ENCODE measurements around the gene CEACAM3. TPM values are rescaled to one million over a fixed set of nuclear protein-coding genes. Genes with fewer than 3 reads are reported as not detected.

CEACAM3 gene
- total and polyA plus RNA-seq, 2 donors from 2014 or later: 0.69 TPM; not detected in 1

GRCh38 chr19:41850381-41850780 lies 54.0 kb downstream of the CEACAM3 start:
- no peak overlapping the region for H3K27ac ChIP-seq (ENCODE audit: low read depth in 2 of 2, low read length in 2 of 2)
- H3K9me3 ChIP-seq (ENCODE audit: control insufficient read depth in 2 of 3, insufficient read depth in 1 of 3, low read length in 3 of 3): no peaks in the 10 kb centered on the region
- no peak overlapping the region for H3K9ac ChIP-seq (ENCODE audit: low read length in 3 of 3)
- FAIRE-seq (no peak), DNase-seq (peak in 1 of 5 donors; percentile 51)
- no peaks in the 10 kb centered on the region for H3K27me3 ChIP-seq (ENCODE audit: control insufficient read depth, insufficient read depth, low read length)
- no peak overlapping the region for H3K4me3 ChIP-seq (ENCODE audit: low read length in 3 of 3)
- TF ChIP-seq, protein P1, sequence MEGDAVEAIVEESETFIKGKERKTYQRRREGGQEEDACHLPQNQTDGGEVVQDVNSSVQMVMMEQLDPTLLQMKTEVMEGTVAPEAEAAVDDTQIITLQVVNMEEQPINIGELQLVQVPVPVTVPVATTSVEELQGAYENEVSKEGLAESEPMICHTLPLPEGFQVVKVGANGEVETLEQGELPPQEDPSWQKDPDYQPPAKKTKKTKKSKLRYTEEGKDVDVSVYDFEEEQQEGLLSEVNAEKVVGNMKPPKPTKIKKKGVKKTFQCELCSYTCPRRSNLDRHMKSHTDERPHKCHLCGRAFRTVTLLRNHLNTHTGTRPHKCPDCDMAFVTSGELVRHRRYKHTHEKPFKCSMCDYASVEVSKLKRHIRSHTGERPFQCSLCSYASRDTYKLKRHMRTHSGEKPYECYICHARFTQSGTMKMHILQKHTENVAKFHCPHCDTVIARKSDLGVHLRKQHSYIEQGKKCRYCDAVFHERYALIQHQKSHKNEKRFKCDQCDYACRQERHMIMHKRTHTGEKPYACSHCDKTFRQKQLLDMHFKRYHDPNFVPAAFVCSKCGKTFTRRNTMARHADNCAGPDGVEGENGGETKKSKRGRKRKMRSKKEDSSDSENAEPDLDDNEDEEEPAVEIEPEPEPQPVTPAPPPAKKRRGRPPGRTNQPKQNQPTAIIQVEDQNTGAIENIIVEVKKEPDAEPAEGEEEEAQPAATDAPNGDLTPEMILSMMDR (IDR thresholded peaks at IDR 0.05; ENCODE audit: borderline replicate concordance, extremely low read depth, insufficient read depth): no peak
- no peaks in the 10 kb centered on the region for H3K4me1 ChIP-seq (ENCODE audit: control insufficient read depth in 2 of 3, insufficient read depth in 2 of 3, low read depth in 1 of 3, low read length in 3 of 3)
- H3K36me3 ChIP-seq (ENCODE audit: control insufficient read depth in 2 of 3, insufficient read depth in 3 of 3, low read length in 3 of 3): no peaks in the 10 kb centered on the region
- intact Hi-C loops (cut with DNase I): no loop called here

DNA sequence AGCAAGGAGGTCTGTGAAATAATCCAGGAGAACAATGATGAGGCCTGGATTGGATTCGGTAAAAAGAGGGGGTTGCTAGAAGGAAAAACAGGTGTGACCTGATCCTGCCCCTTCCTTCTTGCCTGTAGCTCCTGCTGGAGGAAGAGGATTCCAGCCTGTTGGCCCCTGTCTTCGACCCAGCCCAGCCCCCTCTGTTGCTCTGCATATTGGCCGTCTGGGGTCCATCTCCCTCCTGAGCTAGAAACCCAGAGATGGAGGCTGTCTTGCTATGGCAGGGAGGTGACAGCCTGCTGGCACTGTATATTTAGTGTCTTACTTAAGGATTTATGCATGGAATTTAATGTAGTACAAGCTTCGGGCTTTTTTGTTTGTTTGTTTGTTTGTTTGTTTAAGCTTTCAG lies 55.1 kb downstream of the CEACAM3 start:
- intact Hi-C loops (cut with DNase I): no loop called here
- no peaks in the 10 kb centered on the region for H3K9me3 ChIP-seq (ENCODE audit: control insufficient read depth in 2 of 3, insufficient read depth in 1 of 3, low read length in 3 of 3)
- no peak overlapping the region for H3K27ac ChIP-seq (ENCODE audit: low read depth in 2 of 2, low read length in 2 of 2)
- H3K4me3 ChIP-seq (ENCODE audit: low read length in 3 of 3): no peak overlapping the region
- H3K27me3 ChIP-seq (ENCODE audit: control insufficient read depth, insufficient read depth, low read length): no peaks in the 10 kb centered on the region
- FAIRE-seq (no peak), DNase-seq (no peak)
- TF ChIP-seq, protein P1 (IDR thresholded peaks at IDR 0.05; ENCODE audit: borderline replicate concordance, extremely low read depth, insufficient read depth): no peak
- no peaks in the 10 kb centered on the region for H3K4me1 ChIP-seq (ENCODE audit: control insufficient read depth in 2 of 3, insufficient read depth in 2 of 3, low read depth in 1 of 3, low read length in 3 of 3)
- H3K9ac ChIP-seq (ENCODE audit: low read length in 3 of 3): no peak overlapping the region
- H3K36me3 ChIP-seq (ENCODE audit: control insufficient read depth in 2 of 3, insufficient read depth in 3 of 3, low read length in 3 of 3): no peaks in the 10 kb centered on the region

GRCh38 chr19:41853344-41853743 lies 57.0 kb downstream of the CEACAM3 start:
- Histone ChIP-seq H3K4me1 (ENCODE audit: control insufficient read depth in 2 of 3, insufficient read depth in 2 of 3, low read depth in 1 of 3, low read length in 3 of 3) (no peaks in the 10 kb centered on the region), H3K9me3 (ENCODE audit: control insufficient read depth in 2 of 3, insufficient read depth in 1 of 3, low read length in 3 of 3) (no peaks in the 10 kb centered on the region), H3K9ac (ENCODE audit: low read length in 3 of 3) (no peak overlapping the region), H3K27me3 (ENCODE audit: control insufficient read depth, insufficient read depth, low read length) (no peaks in the 10 kb centered on the region), H3K36me3 (ENCODE audit: control insufficient read depth in 2 of 3, insufficient read depth in 3 of 3, low read length in 3 of 3) (no peaks in the 10 kb centered on the region), H3K27ac (ENCODE audit: low read depth in 2 of 2, low read length in 2 of 2) (no peak overlapping the region), H3K4me3 (ENCODE audit: low read length in 3 of 3) (no peak overlapping the region)
- FAIRE-seq (no peak), DNase-seq (no peak)
- TF ChIP-seq, protein P1 (IDR thresholded peaks at IDR 0.05; ENCODE audit: borderline replicate concordance, extremely low read depth, insufficient read depth): no peak
- intact Hi-C loops (cut with DNase I): no loop called here

DNA sequence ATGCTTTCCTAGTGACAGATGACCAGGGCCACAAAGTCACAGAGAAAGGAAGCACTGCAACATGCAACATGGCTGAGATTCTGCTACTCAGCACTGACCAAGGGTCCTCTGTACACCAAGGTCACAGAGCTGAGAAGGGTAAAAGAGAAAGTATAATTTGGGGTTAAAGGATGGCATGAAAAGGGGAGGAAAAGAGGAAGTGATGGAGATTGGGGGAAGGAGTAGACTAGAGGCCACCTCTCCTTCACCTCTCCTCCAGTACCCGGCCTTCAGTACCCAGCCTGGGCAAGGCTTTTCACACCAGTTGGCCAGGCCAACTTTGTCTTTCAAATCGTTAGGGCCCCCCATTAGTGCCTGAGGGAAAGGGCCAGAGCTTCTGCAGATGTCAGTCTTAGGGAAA lies 57.4 kb downstream of the CEACAM3 start:
- H3K4me1 ChIP-seq (ENCODE audit: control insufficient read depth in 2 of 3, insufficient read depth in 2 of 3, low read depth in 1 of 3, low read length in 3 of 3): no peaks in the 10 kb centered on the region
- no peaks in the 10 kb centered on the region for H3K27me3 ChIP-seq (ENCODE audit: control insufficient read depth, insufficient read depth, low read length)
- H3K4me3 ChIP-seq (ENCODE audit: low read length in 3 of 3): no peak overlapping the region
- FAIRE-seq (no peak), DNase-seq (peak in 1 of 5 donors; percentile 18)
- H3K36me3 ChIP-seq (ENCODE audit: control insufficient read depth in 2 of 3, insufficient read depth in 3 of 3, low read length in 3 of 3): no peaks in the 10 kb centered on the region
- H3K9me3 ChIP-seq (ENCODE audit: control insufficient read depth in 2 of 3, insufficient read depth in 1 of 3, low read length in 3 of 3): no peaks in the 10 kb centered on the region
- TF ChIP-seq, protein P1 (IDR thresholded peaks at IDR 0.05; ENCODE audit: borderline replicate concordance, extremely low read depth, insufficient read depth): no peak
- no peak overlapping the region for H3K27ac ChIP-seq (ENCODE audit: low read depth in 2 of 2, low read length in 2 of 2)
- intact Hi-C loops (cut with DNase I): no loop called here
- H3K9ac ChIP-seq (ENCODE audit: low read length in 3 of 3): no peak overlapping the region

Data from kidney (tissue), 14 donors.